ENCODE results near the gene TMEM134.

The TMEM134 gene

GRCh38 chr11:67468759-67469507 is at the start of gene TMEM134:
Gene TMEM134, minus strand, starts transcription at chr11:67469251. Its CDS starts 59 bp downstream, at chr11:67469192.
- no peak for TF ChIP-seq GATA2 (IDR thresholded peaks at IDR 0.05; ENCODE audit: low read depth, low read length)
- no peak for TF ChIP-seq GATA3 (IDR thresholded peaks at IDR 0.05; ENCODE audit: low read depth, low read length)

GRCh38 chr11:67517784-67518552 is 48.9 kb upstream of the TMEM134 start:
- TF ChIP-seq GATA2 (IDR thresholded peaks at IDR 0.05; ENCODE audit: low read depth, low read length) (no peak), GATA3 (IDR thresholded peaks at IDR 0.05; ENCODE audit: low read depth, low read length) (no peak)

- TF ChIP-seq GATA2 (IDR thresholded peaks at IDR 0.05; ENCODE audit: low read depth, low read length) (no peak), GATA3 (IDR thresholded peaks at IDR 0.05; ENCODE audit: low read depth, low read length) (no peak)
Observed at GRCh38 chr11:67516806-67517205, 47.8 kb upstream of the TMEM134 start.

GRCh38 chr11:67514116-67514515 is 45.1 kb upstream of the TMEM134 start:
- TF ChIP-seq GATA2 (IDR thresholded peaks at IDR 0.05; ENCODE audit: low read depth, low read length) (no peak), GATA3 (IDR thresholded peaks at IDR 0.05; ENCODE audit: low read depth, low read length) (no peak)

GRCh38 chr11:67510023-67510345 is 40.9 kb upstream of the TMEM134 start:
- TF ChIP-seq GATA3 (IDR thresholded peaks at IDR 0.05; ENCODE audit: low read depth, low read length) (no peak), GATA2 (IDR thresholded peaks at IDR 0.05; ENCODE audit: low read depth, low read length) (no peak)

GRCh38 chr11:67508486-67509121 is 39.6 kb upstream of the TMEM134 start:
- no peak for TF ChIP-seq GATA3 (IDR thresholded peaks at IDR 0.05; ENCODE audit: low read depth, low read length)
- no peak for TF ChIP-seq GATA2 (IDR thresholded peaks at IDR 0.05; ENCODE audit: low read depth, low read length)

GRCh38 chr11:67507864-67508485 is 38.9 kb upstream of the TMEM134 start, which contains the start of gene CDK2AP2:
Gene CDK2AP2, minus strand, starts transcription at chr11:67508162. Its CDS starts 80 bp downstream, at chr11:67508082.
- TF ChIP-seq GATA3 (IDR thresholded peaks at IDR 0.05; ENCODE audit: low read depth, low read length) = no peak
- TF ChIP-seq GATA2 (IDR thresholded peaks at IDR 0.05; ENCODE audit: low read depth, low read length) = no peak

- no peak for TF ChIP-seq GATA2 (IDR thresholded peaks at IDR 0.05; ENCODE audit: low read depth, low read length)
- no peak for TF ChIP-seq GATA3 (IDR thresholded peaks at IDR 0.05; ENCODE audit: low read depth, low read length)
Observed at GRCh38 chr11:67507242-67507863, 38.3 kb upstream of the TMEM134 start.

- TF ChIP-seq GATA2 (IDR thresholded peaks at IDR 0.05; ENCODE audit: low read depth, low read length) (no peak), GATA3 (IDR thresholded peaks at IDR 0.05; ENCODE audit: low read depth, low read length) (no peak)
Observed at GRCh38 chr11:67506426-67507051, 37.5 kb upstream of the TMEM134 start.

- no peak for TF ChIP-seq GATA3 (IDR thresholded peaks at IDR 0.05; ENCODE audit: low read depth, low read length)
- TF ChIP-seq GATA2 (IDR thresholded peaks at IDR 0.05; ENCODE audit: low read depth, low read length) = no peak
Observed at GRCh38 chr11:67505605-67506396, 36.8 kb upstream of the TMEM134 start.

GRCh38 chr11:67504950-67505581 is 36.0 kb upstream of the TMEM134 start, which contains the start of gene PITPNM1:
Gene PITPNM1, minus strand, starts transcription at chr11:67505363. Its CDS starts 1,183 bp downstream, at chr11:67504180.
- TF ChIP-seq GATA2 (IDR thresholded peaks at IDR 0.05; ENCODE audit: low read depth, low read length) = no peak
- TF ChIP-seq GATA3 (IDR thresholded peaks at IDR 0.05; ENCODE audit: low read depth, low read length) = no peak

Measured in SH-SY5Y (cell line).